Loucy (cell line): ENCODE measurements around the gene ANXA8.

Experiments
- H2AFZ ChIP-seq: fragments of 200-600 bp; sonication (generic); 2 replicates; pipeline ENCODE4 v1.6.0; 2016; ENCODE audit warnings: antibody characterized with exemption, mild to moderate bottlenecking, low read length, moderate library complexity
- H3F3A ChIP-seq: fragments of 200-600 bp; 2 replicates; pipeline ENCODE4 v1.6.0; 2016; ENCODE audit warnings: antibody characterized with exemption, low read depth, mild to moderate bottlenecking
- H3K27me3 ChIP-seq: fragments of 200-600 bp; sonication (generic); 2 replicates; pipeline ENCODE4 v1.6.1; 2014; ENCODE audit warnings: low read length, mild to moderate bottlenecking; ENCODE audit not compliant: insufficient read depth, poor library complexity, severe bottlenecking
- H3K36me3 ChIP-seq: fragments of 200-600 bp; sonication (generic); 2 replicates; pipeline ENCODE4 v1.6.1; 2016; ENCODE audit warnings: low read length; ENCODE audit not compliant: insufficient read depth
- H3K4me1 ChIP-seq: fragments of 200-600 bp; sonication (generic); 2 replicates; pipeline ENCODE4 v1.5.1; 2014; ENCODE audit warnings: low read length, mild to moderate bottlenecking; ENCODE audit not compliant: insufficient read depth, poor library complexity, severe bottlenecking
- H3K4me2 ChIP-seq: fragments of 200-600 bp; sonication (generic); 2 replicates; pipeline ENCODE4 v1.6.0; 2014; ENCODE audit warnings: antibody characterized with exemption, low read length, low read depth, mild to moderate bottlenecking; ENCODE audit not compliant: poor library complexity, severe bottlenecking
- H3K4me3 ChIP-seq: fragments of 200-600 bp; sonication (generic); 2 replicates; pipeline ENCODE4 v1.5.1; 2014; ENCODE audit warnings: low read length, mild to moderate bottlenecking, mixed read lengths; ENCODE audit not compliant: poor library complexity, severe bottlenecking
- H3K79me2 ChIP-seq: fragments of 200-600 bp; sonication (generic); 2 replicates; pipeline ENCODE4 v1.6.1; 2014; ENCODE audit warnings: low read length; ENCODE audit not compliant: insufficient read depth
- H3K9ac ChIP-seq: fragments of 200-600 bp; sonication (generic); 2 replicates; pipeline ENCODE4 v1.6.0; 2014; ENCODE audit warnings: mild to moderate bottlenecking, low read depth, low read length, moderate library complexity; ENCODE audit not compliant: poor library complexity, severe bottlenecking
- H3K9me2 ChIP-seq: fragments of 200-600 bp; sonication (generic); replicated peaks from 2 replicates; pipeline ENCODE4 v1.6.1; 2016; ENCODE audit warnings: low read depth, low read length, mixed read lengths
- H3K9me3 ChIP-seq: fragments of 200-600 bp; sonication (generic); 2 replicates; pipeline ENCODE4 v1.6.1; 2014; ENCODE audit warnings: mild to moderate bottlenecking, antibody characterized with exemption, low read length, low read depth; ENCODE audit not compliant: insufficient read depth
- H4K20me1 ChIP-seq: fragments of 200-600 bp; sonication (generic); 2 replicates; pipeline ENCODE4 v1.6.0; 2014; ENCODE audit warnings: antibody characterized with exemption, low read length, mild to moderate bottlenecking; ENCODE audit not compliant: insufficient read depth, poor library complexity, severe bottlenecking
- CTCF ChIP-seq: fragments of 200-600 bp; sonication (generic); conservative IDR thresholded peaks from 2 replicates; pipeline ENCODE4 v1.5.1; 2014; ENCODE audit warnings: mild to moderate bottlenecking, antibody characterized with exemption, low read length
- EZH2phosphoT487 ChIP-seq: fragments of 200-600 bp; IDR thresholded peaks from 2 replicates; pipeline ENCODE4 v1.6.1; 2018; ENCODE audit warnings: antibody characterized with exemption, mild to moderate bottlenecking, moderate library complexity, borderline replicate concordance

The ANXA8 gene

GRCh38 chr10:47444047-47444446 is 39.9 kb downstream of the ANXA8 start:
- H3K9me3 ChIP-seq, result no peaks in the 10 kb centered on the region; the same call in 1 of the 2 replicates
- no peaks in the 10 kb centered on the region for H3F3A ChIP-seq
- no peak overlapping the region for H3K4me3 ChIP-seq
- no peaks in the 10 kb centered on the region for H3K9me2 ChIP-seq
- H3K4me1 ChIP-seq, result peaks cover 8% of the 10 kb centered on the region
- no peak overlapping the region for H3K9ac ChIP-seq
- H3K79me2 ChIP-seq, result no peaks in the 10 kb centered on the region
- no peaks in the 10 kb centered on the region for H4K20me1 ChIP-seq
- no peak overlapping the region for H3K4me2 ChIP-seq
- H2AFZ ChIP-seq, result no peak overlapping the region
- TF ChIP-seq EZH2phosphoT487 (no peak), CTCF (no peak)
- H3K27me3 ChIP-seq, result no peaks in the 10 kb centered on the region
- H3K36me3 ChIP-seq, result no peaks in the 10 kb centered on the region

GRCh38 chr10:47443145-47443544 is 40.8 kb downstream of the ANXA8 start:
- Histone ChIP-seq H3K27me3 (no peaks in the 10 kb centered on the region), H3K9me3 (no peaks in the 10 kb centered on the region; the same call in 1 of the 2 replicates), H3K4me1 (no peaks in the 10 kb centered on the region), H3F3A (no peaks in the 10 kb centered on the region), H3K79me2 (no peaks in the 10 kb centered on the region), H3K4me3 (no peak overlapping the region), H3K9me2 (no peaks in the 10 kb centered on the region), H4K20me1 (no peaks in the 10 kb centered on the region), H3K9ac (no peak overlapping the region), H3K4me2 (no peak overlapping the region), H2AFZ (no peak overlapping the region), H3K36me3 (no peaks in the 10 kb centered on the region)
- no peak for TF ChIP-seq CTCF
- no peak for TF ChIP-seq EZH2phosphoT487

- Histone ChIP-seq H3K4me1 (no peaks in the 10 kb centered on the region), H3K4me3 (no peak overlapping the region), H2AFZ (no peak overlapping the region), H3K4me2 (no peak overlapping the region), H3K36me3 (no peaks in the 10 kb centered on the region), H4K20me1 (no peaks in the 10 kb centered on the region), H3K27me3 (no peaks in the 10 kb centered on the region), H3K9ac (no peak overlapping the region), H3F3A (no peaks in the 10 kb centered on the region), H3K9me3 (no peaks in the 10 kb centered on the region; the same call in 1 of the 2 replicates), H3K9me2 (no peaks in the 10 kb centered on the region), H3K79me2 (no peaks in the 10 kb centered on the region)
- TF ChIP-seq EZH2phosphoT487, result no peak
- no peak for TF ChIP-seq CTCF
Observed at GRCh38 chr10:47442351-47442750, 41.6 kb downstream of the ANXA8 start.
